DND-41 (cell line): ENCODE results near the gene CNNM2.

Source experiments
- EZH2 ChIP-seq: IDR thresholded peaks from 3 replicates; pipeline ENCODE4 v1.6.1; 2012; ENCODE audit warnings: borderline replicate concordance, low read depth, mild to moderate bottlenecking, moderate library complexity, low read length, inconsistent platforms; ENCODE audit not compliant: severe bottlenecking
- TF ChIP-seq, protein P1 (sequence below): IDR thresholded peaks from 2 replicates; pipeline ENCODE4 v1.5.1; 2012; ENCODE audit warnings: borderline replicate concordance, low read length, moderate library complexity, mild to moderate bottlenecking; ENCODE audit not compliant: poor library complexity, severe bottlenecking; ENCODE audit errors: extremely low read depth

GRCh38 chr10:103089493-103089892, 171.4 kb downstream of the CNNM2 start:
- TF ChIP-seq, protein P1, sequence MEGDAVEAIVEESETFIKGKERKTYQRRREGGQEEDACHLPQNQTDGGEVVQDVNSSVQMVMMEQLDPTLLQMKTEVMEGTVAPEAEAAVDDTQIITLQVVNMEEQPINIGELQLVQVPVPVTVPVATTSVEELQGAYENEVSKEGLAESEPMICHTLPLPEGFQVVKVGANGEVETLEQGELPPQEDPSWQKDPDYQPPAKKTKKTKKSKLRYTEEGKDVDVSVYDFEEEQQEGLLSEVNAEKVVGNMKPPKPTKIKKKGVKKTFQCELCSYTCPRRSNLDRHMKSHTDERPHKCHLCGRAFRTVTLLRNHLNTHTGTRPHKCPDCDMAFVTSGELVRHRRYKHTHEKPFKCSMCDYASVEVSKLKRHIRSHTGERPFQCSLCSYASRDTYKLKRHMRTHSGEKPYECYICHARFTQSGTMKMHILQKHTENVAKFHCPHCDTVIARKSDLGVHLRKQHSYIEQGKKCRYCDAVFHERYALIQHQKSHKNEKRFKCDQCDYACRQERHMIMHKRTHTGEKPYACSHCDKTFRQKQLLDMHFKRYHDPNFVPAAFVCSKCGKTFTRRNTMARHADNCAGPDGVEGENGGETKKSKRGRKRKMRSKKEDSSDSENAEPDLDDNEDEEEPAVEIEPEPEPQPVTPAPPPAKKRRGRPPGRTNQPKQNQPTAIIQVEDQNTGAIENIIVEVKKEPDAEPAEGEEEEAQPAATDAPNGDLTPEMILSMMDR: no peak
- no peak for TF ChIP-seq EZH2
